Mesothelial cell of epicardium (in vitro differentiated cells): ENCODE results near the gene C12orf75. TPM values are rescaled to one million over a fixed set of nuclear protein-coding genes. Genes with fewer than 3 reads are reported as not detected.

Experiments
- DNase-seq, 2 experiments: peaks; one replicate each; pipeline ENCODE4 v3.0.0; 2021; ENCODE audit warnings: low spot score in 2 of 2; ENCODE audit not compliant: unreplicated experiment in 2 of 2
- H3K27ac Mint-ChIP-seq: 2 replicates; pipeline ENCODE4 v1.8.0; 2021; ENCODE audit warnings: mixed read lengths
- H3K27me3 Mint-ChIP-seq: 2 replicates; pipeline ENCODE4 v1.8.0; 2021; ENCODE audit warnings: low read depth, mixed read lengths
- H3K36me3 Mint-ChIP-seq: 2 replicates; pipeline ENCODE4 v1.8.0; 2021; ENCODE audit warnings: mixed read lengths
- H3K4me1 Mint-ChIP-seq: 2 replicates; pipeline ENCODE4 v1.8.0; 2021; ENCODE audit warnings: mixed read lengths
- H3K4me3 Mint-ChIP-seq: 2 replicates; pipeline ENCODE4 v1.8.0; 2021; ENCODE audit warnings: mild to moderate bottlenecking, moderate library complexity, mixed read lengths
- H3K9me3 Mint-ChIP-seq: 2 replicates; pipeline ENCODE4 v1.8.0; 2021; ENCODE audit warnings: mixed read lengths
- total RNA-seq: library from RNA; stranded (reverse); gene quantifications from 3 replicates; pipeline ENCODE4 v1.2.1, GENCODE V29; 2021
- TF ChIP-seq, protein P1 (sequence below): fragments of 200-600 bp; sonication (generic); IDR thresholded peaks from one replicate; pipeline ENCODE4 v1.5.0; 2021; ENCODE audit warnings: antibody characterized with exemption; ENCODE audit not compliant: unreplicated experiment

C12orf75 gene
- total RNA-seq, 1 donor from 2014 or later: 15.6 TPM

- H3K4me3 Mint-ChIP-seq: no peak overlapping the region
- no peak overlapping the region for H3K27ac Mint-ChIP-seq
- H3K27me3 Mint-ChIP-seq: no peaks in the 10 kb centered on the region
- DNase-seq: no peak
- TF ChIP-seq, protein P1, sequence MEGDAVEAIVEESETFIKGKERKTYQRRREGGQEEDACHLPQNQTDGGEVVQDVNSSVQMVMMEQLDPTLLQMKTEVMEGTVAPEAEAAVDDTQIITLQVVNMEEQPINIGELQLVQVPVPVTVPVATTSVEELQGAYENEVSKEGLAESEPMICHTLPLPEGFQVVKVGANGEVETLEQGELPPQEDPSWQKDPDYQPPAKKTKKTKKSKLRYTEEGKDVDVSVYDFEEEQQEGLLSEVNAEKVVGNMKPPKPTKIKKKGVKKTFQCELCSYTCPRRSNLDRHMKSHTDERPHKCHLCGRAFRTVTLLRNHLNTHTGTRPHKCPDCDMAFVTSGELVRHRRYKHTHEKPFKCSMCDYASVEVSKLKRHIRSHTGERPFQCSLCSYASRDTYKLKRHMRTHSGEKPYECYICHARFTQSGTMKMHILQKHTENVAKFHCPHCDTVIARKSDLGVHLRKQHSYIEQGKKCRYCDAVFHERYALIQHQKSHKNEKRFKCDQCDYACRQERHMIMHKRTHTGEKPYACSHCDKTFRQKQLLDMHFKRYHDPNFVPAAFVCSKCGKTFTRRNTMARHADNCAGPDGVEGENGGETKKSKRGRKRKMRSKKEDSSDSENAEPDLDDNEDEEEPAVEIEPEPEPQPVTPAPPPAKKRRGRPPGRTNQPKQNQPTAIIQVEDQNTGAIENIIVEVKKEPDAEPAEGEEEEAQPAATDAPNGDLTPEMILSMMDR: no peak
- peaks cover 4% of the 10 kb centered on the region for H3K9me3 Mint-ChIP-seq
- H3K4me1 Mint-ChIP-seq: peaks cover 16% of the 10 kb centered on the region
- H3K36me3 Mint-ChIP-seq: no peaks in the 10 kb centered on the region
Measured at GRCh38 chr12:105406497-105406896, 76.0 kb downstream of the C12orf75 start.

DNA sequence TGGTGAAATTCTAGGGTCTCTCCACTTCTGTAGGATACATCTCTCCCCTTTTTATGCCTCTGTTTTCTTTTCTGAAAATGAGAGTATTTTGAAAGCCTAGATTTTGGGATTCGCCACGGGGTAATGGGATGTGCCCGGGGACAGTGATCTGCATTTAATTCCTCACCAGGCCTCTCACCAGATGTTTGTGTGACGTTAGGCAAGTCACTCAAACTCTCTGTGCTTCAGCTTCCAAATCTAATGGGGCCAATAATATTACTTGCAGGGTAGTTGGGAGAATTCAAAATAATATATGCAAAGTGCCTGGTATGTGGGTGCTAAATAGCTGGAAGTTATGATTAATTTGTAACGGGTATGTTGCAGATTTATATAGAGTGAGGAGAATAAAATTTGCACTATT is 78.8 kb downstream of the C12orf75 start:
- Mint-ChIP-seq H3K4me1 (peaks cover 16% of the 10 kb centered on the region), H3K27me3 (no peaks in the 10 kb centered on the region), H3K27ac (no peak overlapping the region), H3K36me3 (no peaks in the 10 kb centered on the region), H3K9me3 (peaks cover 4% of the 10 kb centered on the region), H3K4me3 (no peak overlapping the region)
- DNase-seq: no peak
- TF ChIP-seq, protein P1: no peak

DNA sequence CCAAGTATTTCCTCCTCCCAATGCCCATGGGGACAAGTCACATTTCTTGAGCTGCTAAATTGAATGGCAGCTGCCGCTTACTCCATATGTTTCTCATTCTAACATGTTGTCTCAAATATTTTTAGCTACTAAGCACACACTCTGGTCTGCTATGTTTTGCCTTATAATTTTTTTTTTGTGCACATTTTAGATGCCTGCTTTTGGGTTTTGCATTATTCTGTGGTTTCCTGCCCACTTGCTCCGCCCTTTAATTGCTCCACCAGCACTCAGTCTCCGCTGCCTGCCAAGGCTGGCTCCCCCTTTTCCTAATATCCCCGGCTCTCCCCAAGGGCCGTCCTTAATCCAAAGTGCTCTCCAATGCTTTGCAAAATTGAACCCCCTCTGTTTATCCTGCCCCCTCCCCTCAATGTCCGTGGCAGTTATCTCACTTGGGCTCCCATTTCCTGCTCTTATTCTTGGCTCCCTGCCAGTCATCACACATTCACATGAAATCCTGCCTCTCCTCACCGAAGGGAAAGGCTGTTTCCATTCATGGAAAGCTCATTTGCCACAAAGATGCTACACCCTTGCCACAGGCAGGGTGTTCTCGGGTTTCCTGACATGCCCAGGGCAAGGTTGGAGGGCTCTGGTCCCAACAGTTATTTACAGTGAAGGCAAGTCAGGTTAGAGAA is 79.4 kb downstream of the C12orf75 start:
- Mint-ChIP-seq H3K36me3 (no peaks in the 10 kb centered on the region), H3K9me3 (peaks cover 2% of the 10 kb centered on the region), H3K27me3 (no peaks in the 10 kb centered on the region), H3K4me1 (peaks cover 16% of the 10 kb centered on the region), H3K4me3 (peak overlapping the region; percentile 3), H3K27ac (no peak overlapping the region)
- TF ChIP-seq, protein P1: no peak
- DNase-seq: no peak

GRCh38 chr12:105413911-105414487 is 83.5 kb downstream of the C12orf75 start:
- DNase-seq: no peak
- Mint-ChIP-seq H3K27ac (no peak overlapping the region), H3K4me3 (no peak overlapping the region), H3K4me1 (peaks cover 24% of the 10 kb centered on the region), H3K27me3 (no peaks in the 10 kb centered on the region), H3K36me3 (no peaks in the 10 kb centered on the region), H3K9me3 (no peaks in the 10 kb centered on the region)
- TF ChIP-seq, protein P1: no peak

- TF ChIP-seq, protein P1: no peak
- H3K36me3 Mint-ChIP-seq: no peaks in the 10 kb centered on the region
- no peak for DNase-seq
- H3K4me1 Mint-ChIP-seq: peaks cover 21% of the 10 kb centered on the region
- H3K4me3 Mint-ChIP-seq: no peak overlapping the region
- H3K9me3 Mint-ChIP-seq: no peaks in the 10 kb centered on the region
- H3K27me3 Mint-ChIP-seq: no peaks in the 10 kb centered on the region
- peak overlapping the region; percentile 92 for H3K27ac Mint-ChIP-seq
Measured at GRCh38 chr12:105417732-105418131, 87.2 kb downstream of the C12orf75 start.
